Activated CD4-positive, alpha-beta T cell treated with anti-CD3 and anti-CD28 coated beads, Interleukin-2, Interleukin-4, amounts not matched to agents 100 ng/mL and 50 ng/mL, durations not matched to agents 16 hours and 8 hours (primary cell): ENCODE data around the gene RBL2.
"Not testable (repeated sequence)": the region's sequence is repeated elsewhere in the genome, so short reads cannot be mapped to it uniquely, and the experiment has no call there.

Experiments used
- DNase-seq: peaks from one replicate; pipeline ENCODE4 v3.0.0-alpha.2; 2020; ENCODE audit warnings: low spot score

Gene RBL2

DNA sequence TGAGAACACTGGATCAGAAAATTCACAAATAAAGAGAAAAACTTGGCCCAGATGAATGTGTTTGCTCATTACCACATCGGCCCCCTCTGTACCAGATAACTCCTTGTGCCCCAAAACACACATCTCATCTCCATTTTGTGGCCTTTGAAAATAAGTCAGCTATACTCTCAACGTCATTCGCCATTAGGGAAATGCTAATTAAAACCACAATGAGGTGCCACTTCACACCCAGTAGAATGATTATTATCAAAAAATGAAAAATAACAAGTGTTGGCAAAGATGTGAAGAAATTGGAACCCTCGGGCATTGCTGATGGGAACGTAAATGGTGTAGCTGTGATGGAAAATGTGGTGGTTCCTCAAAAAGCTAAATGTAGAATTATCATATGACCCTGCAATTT lies 103.4 kb downstream of the RBL2 start:
- DNase-seq = no peak

DNA sequence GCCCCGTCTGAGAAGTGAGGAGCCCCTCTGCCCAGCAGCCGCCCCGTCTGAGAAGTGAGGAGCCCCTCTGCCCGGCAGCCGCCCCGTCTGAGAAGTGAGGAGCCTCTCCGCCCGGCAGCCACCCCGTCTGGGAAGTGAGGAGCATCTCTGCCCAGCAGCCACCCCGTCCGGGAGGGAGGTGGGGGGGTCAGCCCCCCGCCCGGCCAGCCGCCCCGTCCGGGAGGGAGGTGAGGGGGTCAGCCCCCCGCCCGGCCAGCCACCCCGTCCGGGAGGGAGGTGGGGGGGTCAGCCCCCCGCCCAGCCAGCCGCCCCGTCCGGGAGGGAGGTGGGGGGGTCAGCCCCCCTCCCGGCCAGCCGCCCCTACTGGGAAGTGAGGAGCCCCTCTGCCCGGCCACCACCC lies 105.1 kb downstream of the RBL2 start:
- DNase-seq = not testable (repeated sequence)

DNA sequence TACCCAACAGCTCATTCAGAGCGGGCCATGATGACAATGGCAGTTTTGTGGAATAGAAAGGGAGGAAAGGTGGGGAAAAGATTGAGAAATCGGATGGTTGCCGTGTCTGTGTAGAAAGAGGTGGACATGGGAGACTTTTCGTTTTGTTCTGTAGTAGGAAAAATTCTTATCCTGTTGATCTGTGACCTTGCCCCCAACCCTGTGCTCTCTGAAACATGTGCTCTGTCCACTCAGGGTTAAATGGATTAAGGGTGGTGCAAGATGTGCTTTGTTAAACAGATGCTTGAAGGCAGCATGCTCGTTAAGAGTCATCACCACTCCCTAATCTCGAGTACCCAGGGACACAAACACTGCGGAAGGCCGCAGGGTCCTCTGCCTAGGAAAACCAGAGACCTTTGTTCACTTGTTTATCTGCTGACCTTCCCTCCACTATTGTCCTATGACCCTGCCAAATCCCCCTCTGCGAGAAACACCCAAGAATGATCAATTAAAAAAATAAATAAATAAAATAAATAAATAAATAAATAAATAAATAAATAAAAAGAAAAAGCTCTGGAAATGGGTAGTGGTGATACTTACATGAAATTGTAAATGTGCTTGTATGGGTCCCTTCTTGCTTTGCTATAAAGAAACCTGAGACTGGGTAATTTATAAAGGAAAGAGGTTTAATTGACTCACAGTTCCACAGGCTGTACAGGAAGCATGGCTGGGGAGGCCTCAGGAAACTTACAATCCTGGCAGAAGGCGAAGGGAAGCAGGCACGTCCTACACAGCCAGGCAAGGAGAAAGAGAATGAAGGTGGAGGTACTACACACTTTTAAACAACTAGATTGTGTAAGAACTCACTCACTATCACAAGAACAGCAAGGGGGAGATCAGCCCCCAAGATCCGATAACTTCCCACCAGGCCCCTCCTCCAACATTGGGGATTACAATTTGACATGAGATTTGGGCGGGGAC lies 105.8 kb downstream of the RBL2 start:
- DNase-seq = not testable (repeated sequence)
